A549 treated with DMSO at 1 μM for 4 hours (cell line): ENCODE measurements around the gene FIBCD1. TPM values are rescaled to one million over a fixed set of nuclear protein-coding genes. Genes with fewer than 3 reads are reported as not detected.

Experiments
- total RNA-seq: library from RNA; stranded (reverse); fragments of 200-300 nt; extraction: Qiagen RNA extraction; gene quantifications from 5 replicates; pipeline ENCODE4 v1.2.3, GENCODE V29; 2022; ENCODE audit warnings: low read depth

Gene FIBCD1
- total RNA-seq: 7.5 to 14.4 TPM (median 11.3 TPM) in 5 replicates

GRCh38 chr9:130938652-130939404, at the start of gene FIBCD1:
TSS of gene FIBCD1 (minus strand) at chr9:130939247. CDS start at chr9:130938607, 640 bp downstream.

GRCh38 chr9:130896233-130897014, 42.6 kb downstream of the FIBCD1 start, which contains the start of gene QRFP:
TSS of gene QRFP (minus strand) at chr9:130896812. CDS start at chr9:130893838, 2,974 bp downstream.

Other genes starting within 250 kb of the FIBCD1 start
- 59.4 to 72.7 TPM (median 60.8 TPM) in 5 replicates for gene EXOSC2, start 245.5 kb downstream of the FIBCD1 start, total RNA-seq
- 40.7 to 58.9 TPM (median 52.2 TPM) in 5 replicates for gene ABL1, start 104.0 kb downstream of the FIBCD1 start, total RNA-seq
- not detected in 5 replicates for gene QRFP, start 42.4 kb downstream of the FIBCD1 start, total RNA-seq
- 1.1 to 2.8 TPM (median 2.0 TPM) in 5 replicates for gene LAMC3, start 69.9 kb upstream of the FIBCD1 start, total RNA-seq
- 1.2 to 1.5 TPM (median 1.3 TPM) in 5 replicates for gene AIF1L, start 157.3 kb upstream of the FIBCD1 start, total RNA-seq
- 23.3 to 27.2 TPM (median 26.1 TPM) in 5 replicates for gene NUP214, start 186.3 kb upstream of the FIBCD1 start, total RNA-seq